Measurements from ENCODE around the gene HKDC1.
A peak's percentile ranks its signal among the peaks of the same experiment; 100 is the strongest.
"Not testable (repeated sequence)": the region's sequence is repeated elsewhere in the genome, so short reads cannot be mapped to it uniquely, and the experiment has no call there.

The HKDC1 gene

DNA sequence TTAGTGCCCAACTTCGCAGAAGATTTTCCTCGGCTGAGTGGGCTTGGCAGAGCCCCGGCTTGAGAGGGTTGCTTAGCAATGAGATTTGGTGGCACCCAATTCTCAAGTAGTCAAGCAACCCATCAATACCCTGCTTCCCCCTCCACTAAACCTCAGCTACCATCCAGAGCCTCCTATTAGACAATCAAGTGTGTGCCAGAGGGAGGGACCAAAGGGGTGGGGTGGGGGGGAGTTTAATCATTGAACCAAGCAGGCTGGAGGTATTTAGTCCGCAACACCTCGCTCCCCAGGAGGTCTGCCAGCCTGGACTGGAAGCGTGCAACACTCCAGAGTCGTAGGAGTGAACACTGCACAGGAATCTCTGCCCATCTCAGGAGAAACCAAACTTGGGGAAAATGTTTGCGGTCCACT is at the start of gene HKDC1:
Gene HKDC1 (plus strand): TSS at position 292 of the 411 bp plus-strand sequence. CDS start 104 bp downstream, at position 396.
- DNase-seq (ENCODE audit: low read depth): no peak

- DNase-seq (ENCODE audit: low read depth): no peak
These were observed 47.7 kb upstream of the HKDC1 start for GRCh38 chr10:69172241-69172982.

GRCh38 chr10:69175326-69175725 is 44.8 kb upstream of the HKDC1 start:
- DNase-seq (ENCODE audit: low read depth): not testable (repeated sequence)

- no peak for DNase-seq (ENCODE audit: low read depth)
These were observed 43.3 kb upstream of the HKDC1 start for GRCh38 chr10:69176823-69177222.

DNA sequence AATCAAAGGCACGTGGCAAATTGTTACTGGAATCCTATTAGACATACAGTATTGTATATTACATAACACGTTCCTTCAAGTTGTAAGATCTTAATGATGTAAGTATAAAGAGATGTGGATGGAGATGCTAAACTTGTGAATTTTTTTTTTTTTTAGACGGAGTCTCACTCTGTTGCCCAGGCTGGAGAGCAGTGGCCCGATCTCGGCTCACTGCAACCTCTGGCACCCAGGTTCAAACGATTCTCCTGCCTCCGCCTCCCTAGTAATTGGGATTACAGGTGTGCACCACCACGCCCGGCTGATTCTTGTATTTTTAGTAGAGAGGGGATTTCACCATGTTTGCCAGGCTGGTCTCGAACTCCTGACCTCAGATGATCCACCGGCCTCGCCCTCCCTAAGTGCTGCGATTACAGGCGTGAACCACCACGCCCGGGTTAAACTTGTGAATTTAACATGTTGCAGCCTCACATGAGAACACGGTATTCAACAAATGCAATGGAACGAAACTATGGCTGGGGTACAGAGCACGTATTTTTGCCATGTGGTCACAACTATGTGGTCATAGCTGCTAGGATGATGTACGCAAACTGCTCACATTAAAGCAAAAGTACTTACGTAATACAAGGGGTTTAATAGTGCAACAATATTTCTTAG is 40.9 kb upstream of the HKDC1 start:
- DNase-seq (ENCODE audit: low read depth): peak; percentile 12

- peak; percentile 79 for DNase-seq (ENCODE audit: low read depth)
These were observed 40.2 kb upstream of the HKDC1 start, which contains the start of gene SUPV3L1 for GRCh38 chr10:69179743-69180524. Gene SUPV3L1 (plus strand): TSS chr10:69180234. CDS start chr10:69180292, 58 bp downstream.

DNA sequence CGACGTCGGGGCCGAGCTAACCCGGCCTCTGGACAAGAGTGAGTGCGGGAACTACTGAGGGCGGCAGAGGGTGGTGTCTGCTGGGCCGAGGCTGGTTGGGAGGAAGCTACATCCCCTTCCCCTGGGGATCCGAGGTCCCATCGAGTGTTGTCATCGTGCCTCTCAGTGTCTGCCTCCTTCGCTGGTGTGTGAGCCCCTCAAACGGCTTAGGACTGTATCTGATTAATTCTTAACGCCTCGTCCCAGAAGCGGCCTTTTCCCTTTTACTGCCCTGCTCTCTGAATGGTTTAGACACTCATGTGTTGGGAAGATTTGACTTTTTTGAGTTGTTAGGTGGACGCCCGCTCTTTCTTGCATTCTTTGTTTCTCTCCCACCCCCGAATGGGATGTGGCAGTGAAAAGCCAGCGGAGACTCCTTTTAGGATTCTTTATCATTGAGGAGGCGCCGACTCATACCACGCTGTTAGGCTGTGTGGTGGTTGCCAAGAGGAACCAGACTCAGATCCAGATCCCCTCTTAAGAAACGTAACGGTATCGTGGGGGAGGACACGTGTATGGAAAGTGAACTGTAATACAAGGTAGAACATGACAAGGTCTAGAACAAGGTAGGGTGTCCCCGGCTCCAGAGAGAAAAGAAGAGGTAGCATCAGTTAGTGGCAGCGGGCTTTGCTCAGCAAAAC is 39.5 kb upstream of the HKDC1 start:
- DNase-seq (ENCODE audit: low read depth): peak; percentile 14

DNA sequence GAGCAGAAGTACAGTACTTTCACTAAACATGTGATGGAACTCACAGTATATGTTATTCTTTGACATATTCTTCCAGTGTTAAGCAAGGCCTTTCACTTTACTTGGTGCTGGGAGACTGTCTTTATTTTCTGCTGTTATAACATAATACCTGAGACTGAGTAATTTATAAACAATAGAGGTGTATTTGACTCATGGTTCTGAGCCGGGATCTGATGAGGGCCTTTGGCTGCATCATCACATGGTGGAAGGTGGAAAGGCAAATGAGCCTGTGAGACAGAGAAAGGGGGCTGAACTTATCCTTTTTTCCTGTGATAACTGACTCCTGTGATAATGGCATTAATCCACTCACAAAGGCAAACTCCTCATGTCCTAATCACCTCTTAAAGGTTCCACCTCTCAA is 38.7 kb upstream of the HKDC1 start:
- no peak for DNase-seq (ENCODE audit: low read depth)

GRCh38 chr10:69182005-69182404 is 38.1 kb upstream of the HKDC1 start:
- DNase-seq (ENCODE audit: low read depth): no peak

GRCh38 chr10:69186524-69186923 is 33.6 kb upstream of the HKDC1 start:
- DNase-seq (ENCODE audit: low read depth): no peak

DNA sequence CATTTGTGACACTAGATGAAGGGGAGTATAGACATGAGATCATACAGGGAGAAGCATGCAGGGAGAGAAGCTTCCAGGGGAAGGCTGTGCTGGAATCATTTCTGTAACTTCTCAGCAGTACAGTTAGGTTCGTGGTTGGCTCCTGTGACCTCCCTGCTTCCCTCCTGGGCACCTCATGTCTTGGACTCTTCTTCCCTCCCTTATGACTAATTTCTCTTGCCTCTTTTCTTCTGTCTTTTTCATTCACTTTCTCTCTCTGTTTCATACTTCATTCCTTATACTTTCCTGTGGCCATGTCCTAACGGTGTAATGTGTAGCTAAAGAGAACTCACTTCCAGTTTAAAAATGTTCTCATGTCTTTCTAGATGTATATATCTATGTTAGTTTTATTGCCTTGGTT is 19.1 kb upstream of the HKDC1 start:
- no peak for DNase-seq (ENCODE audit: low read depth)

DNA sequence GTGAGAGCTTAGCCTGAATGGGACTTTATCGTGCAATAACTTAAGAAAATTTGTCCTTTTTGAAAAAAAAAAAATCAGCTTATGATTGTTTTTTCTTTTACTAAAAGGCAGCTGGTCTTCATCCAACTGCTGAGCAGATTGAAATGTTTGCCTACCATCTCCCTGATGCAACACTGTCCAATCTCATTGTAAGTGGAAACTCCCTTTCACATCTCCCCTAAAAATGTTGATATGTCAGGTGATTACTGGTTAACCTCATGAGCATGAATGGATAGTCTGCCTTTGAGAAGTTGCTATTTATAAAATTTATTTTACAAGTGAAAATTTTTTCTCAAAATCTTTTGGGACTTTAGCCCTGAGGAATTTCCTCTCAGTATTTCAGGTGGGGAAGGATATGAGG is 17.8 kb upstream of the HKDC1 start:
- no peak for DNase-seq (ENCODE audit: low read depth)

DNA sequence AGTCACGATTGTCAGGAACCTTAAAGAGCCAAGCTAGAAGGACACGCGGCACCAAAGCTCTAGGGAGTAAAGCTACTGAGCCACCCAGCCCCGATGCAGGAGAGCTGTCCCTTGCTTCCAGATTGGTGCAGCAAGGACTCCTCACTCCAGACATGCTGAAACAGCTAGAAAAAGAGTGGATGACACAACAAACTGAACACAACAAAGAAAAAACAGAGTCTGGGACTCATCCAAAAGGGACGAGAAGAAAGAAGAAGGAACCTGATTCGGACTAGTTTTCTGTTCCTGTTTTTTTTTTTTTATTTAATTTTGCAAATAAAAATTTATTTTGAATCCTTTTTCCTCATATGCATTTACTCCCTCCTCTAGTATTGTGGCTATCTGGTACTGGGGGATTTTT is 11.4 kb upstream of the HKDC1 start:
- DNase-seq (ENCODE audit: low read depth): no peak

DNA sequence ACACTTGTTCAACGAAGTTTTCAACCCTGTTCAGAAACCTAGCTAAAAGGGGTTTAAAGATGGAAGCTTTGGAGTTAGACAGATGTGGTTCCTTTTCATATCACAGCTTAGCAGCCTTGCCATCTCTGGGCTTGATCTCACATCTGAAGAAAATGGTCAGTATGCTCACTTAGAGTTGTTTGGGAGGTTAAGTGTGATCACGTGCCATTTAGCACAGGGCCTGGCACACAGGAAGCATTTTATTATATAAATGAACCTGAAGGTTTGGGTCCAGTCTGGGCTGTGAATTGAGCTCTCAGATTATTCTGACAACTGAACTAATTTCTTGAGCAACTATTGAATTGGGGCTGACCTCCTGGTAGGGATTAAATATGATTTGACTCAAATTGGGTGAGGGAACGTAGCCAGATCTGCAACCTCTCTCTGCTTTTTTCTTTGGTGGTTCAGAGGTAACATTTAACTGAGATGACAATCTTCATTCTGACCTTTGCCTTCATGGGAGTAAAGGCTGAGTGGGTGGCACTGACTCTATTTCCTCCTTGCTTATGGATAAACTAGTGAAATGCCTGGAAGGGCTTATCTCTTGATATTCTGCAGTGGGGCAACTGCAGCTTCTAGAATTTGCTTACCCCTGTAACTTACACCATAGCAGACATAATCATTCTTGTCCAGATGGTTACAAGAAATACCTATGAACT is 10.2 kb upstream of the HKDC1 start:
- DNase-seq (ENCODE audit: low read depth): no peak

GRCh38 chr10:69211104-69211503 is 9.0 kb upstream of the HKDC1 start:
- no peak for DNase-seq (ENCODE audit: low read depth)

- no peak for DNase-seq (ENCODE audit: low read depth)
These were observed 8.6 kb upstream of the HKDC1 start for GRCh38 chr10:69211524-69211923.

- DNase-seq (ENCODE audit: low read depth): no peak
These were observed 6.4 kb upstream of the HKDC1 start for GRCh38 chr10:69213591-69214311.

DNA sequence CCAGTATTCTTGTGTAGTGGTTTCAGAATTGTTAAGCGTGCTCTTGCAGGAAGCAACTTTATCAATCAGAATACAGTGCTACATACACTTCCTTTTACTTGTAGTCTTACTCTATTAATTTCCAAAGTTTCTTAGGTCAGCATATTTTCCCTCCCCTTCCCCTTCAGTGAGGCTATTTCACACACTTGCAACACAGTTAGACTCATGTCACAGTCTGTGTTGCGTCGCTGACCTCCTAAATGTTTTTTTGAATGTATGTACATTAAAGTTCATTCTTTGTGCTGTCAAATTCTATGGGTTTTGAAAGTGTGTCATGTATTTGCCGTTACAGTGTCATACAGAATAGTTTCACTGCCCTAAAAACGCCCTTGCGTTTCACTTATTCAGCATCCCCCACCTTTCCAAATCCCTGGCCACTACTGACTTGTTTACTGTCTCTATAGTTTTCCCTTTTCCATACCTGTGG is 5.4 kb upstream of the HKDC1 start:
- no peak for DNase-seq (ENCODE audit: low read depth)

GRCh38 chr10:69215405-69216171 is 4.5 kb upstream of the HKDC1 start:
- no peak for DNase-seq (ENCODE audit: low read depth)

DNA sequence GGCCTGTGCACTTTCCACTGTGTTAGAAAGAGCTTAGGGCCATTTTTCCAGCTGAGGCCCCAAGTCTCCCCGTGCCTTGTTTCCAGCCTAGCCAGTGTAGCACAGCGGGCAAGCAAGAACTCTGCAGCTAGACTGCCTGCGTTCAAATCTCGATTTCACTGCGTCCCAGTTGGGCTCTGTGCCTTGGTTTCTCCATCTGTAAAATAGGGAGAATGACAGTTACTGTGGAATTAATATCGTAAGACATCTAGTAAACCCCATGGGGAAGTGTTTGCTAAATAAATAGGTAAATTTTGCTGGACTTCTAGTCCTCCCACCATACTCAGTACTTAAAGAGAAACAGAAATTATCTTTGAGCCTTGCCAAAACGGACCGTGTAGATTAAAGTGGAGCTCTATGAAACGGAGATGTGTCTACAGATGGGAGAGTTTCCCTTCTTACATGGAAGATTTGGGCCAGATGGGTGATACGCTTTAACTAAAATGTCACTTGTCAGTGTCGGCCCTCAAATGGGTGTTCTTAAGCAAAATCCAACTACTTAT is 3.5 kb upstream of the HKDC1 start:
- DNase-seq (ENCODE audit: low read depth): no peak

Data from activated gamma-delta T cell treated with anti-CD3 and anti-CD28 coated beads, Interleukin-2, amount 50 U/mL, for 16 hours (primary cell).